ENCODE data around the gene MEIOSIN. TPM values are rescaled to one million over a fixed set of nuclear protein-coding genes. Genes with fewer than 3 reads are reported as not detected.

MEIOSIN gene
- total and polyA plus RNA-seq, 2 of the 13 experiments (the other 11 are each of a cell fraction or from before 2014, with no cell fraction given), result not detected

GRCh38 chr19:45717131-45717982, 15.9 kb upstream of the MEIOSIN start (continued):
- TF ChIP-seq LBX2 (CRISPR knock-in tag; IDR thresholded peaks at IDR 0.05; ENCODE audit: borderline replicate concordance) (no peak), ZNF576 (CRISPR knock-in tag; IDR thresholded peaks at IDR 0.05) (no peak), PATZ1 (CRISPR knock-in tag; IDR thresholded peaks at IDR 0.05) (peak; percentile 1; the same call in 1 of the 2 replicates), THAP11 (CRISPR knock-in tag; IDR thresholded peaks at IDR 0.05) (peak; percentile 92), ZNF883 (CRISPR knock-in tag; IDR thresholded peaks at IDR 0.05; ENCODE audit: not compliant biosample characterization) (peak; percentile 30), SOX6 (IDR thresholded peaks at IDR 0.05) (no peak), SOX6 (CRISPR knock-in tag; IDR thresholded peaks at IDR 0.05) (peak; percentile 62; the same call in 1 of the 2 replicates), MIXL1 (CRISPR knock-in tag; IDR thresholded peaks at IDR 0.05) (peak; percentile 86), LCORL (IDR thresholded peaks at IDR 0.05) (no peak), LCORL (CRISPR knock-in tag; IDR thresholded peaks at IDR 0.05) (peak; percentile 88), ZNF142 (CRISPR knock-in tag; IDR thresholded peaks at IDR 0.05) (no peak), ZBTB25 (CRISPR knock-in tag; IDR thresholded peaks at IDR 0.05) (no peak; the same call in 1 of the 2 replicates), HNF1B (CRISPR knock-in tag; IDR thresholded peaks at IDR 0.05) (peak; percentile 90), FIP1L1 (IDR thresholded peaks at IDR 0.05; ENCODE audit: borderline replicate concordance, insufficient read depth, low read depth, low read length) (no peak; the same call in 1 of the 2 replicates), AGO1 (IDR thresholded peaks at IDR 0.05; ENCODE audit: low read depth, low read length, poor library complexity, severe bottlenecking) (peak; percentile 77), ZNF124 (CRISPR knock-in tag; IDR thresholded peaks at IDR 0.05) (0 out of 2 replicates have a peak, but pooled peaks have one; percentile 21), ZNF577 (CRISPR knock-in tag; IDR thresholded peaks at IDR 0.05; ENCODE audit: borderline replicate concordance, low read depth) (no peak)

Data from HepG2 (cell line).